OCI-LY3 (cell line): ENCODE data around the gene SAMD14.

ENCODE experiments used
- CTCF ChIP-seq: fragments of 200-600, 300-600 bp; sonication (generic); IDR thresholded peaks from 2 replicates; pipeline ENCODE4 v1.5.1; 2014; ENCODE audit warnings: antibody characterized with exemption, low read length, low read depth
- EZH2phosphoT487 ChIP-seq: fragments of 200-600 bp; shearing (Covaris generic); IDR thresholded peaks from 2 replicates; pipeline ENCODE4 v1.6.1; 2018; ENCODE audit warnings: antibody characterized with exemption, mixed run types, low read depth

- TF ChIP-seq CTCF, result no peak
- no peak for TF ChIP-seq EZH2phosphoT487
These were observed 19.1 kb upstream of the SAMD14 start for GRCh38 chr17:50149091-50149416.
